ENCODE data around the gene NFIA. TPM values are rescaled to one million over a fixed set of nuclear protein-coding genes. Genes with fewer than 3 reads are reported as not detected.

The NFIA gene
- total RNA-seq, 1 donor from 2014 or later, result 0.20 TPM

DNA sequence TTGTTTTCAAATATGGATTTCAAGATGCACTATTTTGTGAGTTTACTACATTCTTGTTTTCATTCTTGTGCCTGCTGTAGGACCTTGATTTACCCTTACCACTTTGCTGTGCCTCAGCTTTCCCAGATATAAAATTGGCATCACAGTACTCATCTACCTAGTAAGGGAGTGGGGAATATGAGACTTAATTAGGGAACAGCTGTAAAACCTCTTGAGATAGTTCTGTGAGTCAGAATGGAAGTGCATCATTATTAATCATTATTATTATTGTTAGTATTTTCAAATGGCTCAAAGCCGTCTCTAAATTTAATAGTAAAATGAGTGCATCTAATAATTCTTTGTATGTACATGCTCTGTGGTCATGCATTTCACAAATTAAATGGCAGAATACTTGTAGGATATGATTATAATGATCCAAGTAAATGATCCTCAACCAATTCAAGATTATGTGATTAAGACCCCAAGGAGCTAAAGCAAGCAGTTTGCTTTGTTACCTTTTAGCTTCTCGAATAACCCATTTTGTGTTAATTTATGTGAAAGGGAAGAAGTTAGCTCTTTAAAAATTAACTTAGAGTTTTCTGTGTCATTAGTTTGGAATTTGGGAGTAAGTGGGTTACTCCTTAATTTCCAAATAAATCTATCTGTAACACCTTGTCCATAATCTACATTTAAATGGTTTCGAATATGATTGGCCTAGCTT is 155.4 kb downstream of the NFIA start:
- intact Hi-C loops (cut with micrococcal nuclease), result no loop called here

DNA sequence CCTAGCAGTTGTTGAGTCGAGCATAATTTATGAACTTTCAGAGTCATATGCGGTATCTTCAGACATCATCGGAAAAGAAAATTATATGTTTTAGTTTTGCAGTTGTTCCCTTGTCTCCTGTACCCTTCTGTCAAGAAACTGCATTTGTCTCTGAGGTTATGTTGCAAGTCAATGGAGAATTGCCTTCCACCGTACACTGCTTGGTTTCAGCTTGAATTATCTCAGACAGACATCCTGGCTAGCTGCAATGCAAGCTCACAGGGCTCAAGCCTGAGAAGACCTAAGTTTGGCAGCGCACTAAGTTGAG is 156.0 kb downstream of the NFIA start:
- intact Hi-C loops (cut with micrococcal nuclease), result no loop called here

DNA sequence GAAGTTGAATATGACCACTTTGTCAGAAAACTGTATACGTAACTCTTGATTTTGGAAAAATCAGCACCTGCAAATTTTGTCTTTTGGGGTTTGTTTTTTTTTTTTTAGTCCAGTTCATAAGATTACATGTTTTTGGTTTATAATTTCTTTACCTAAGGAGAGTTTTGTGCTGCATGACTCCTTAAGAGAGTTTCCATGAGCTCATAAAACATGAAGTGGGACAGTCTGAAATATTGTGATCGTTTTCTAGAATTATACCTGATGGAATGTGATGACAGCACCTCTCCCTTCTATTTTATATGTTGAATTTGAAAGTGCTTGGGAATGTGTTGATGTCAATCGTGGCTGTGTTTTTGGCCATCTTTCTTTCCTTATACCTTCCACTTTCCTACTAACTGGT is 158.5 kb downstream of the NFIA start:
- intact Hi-C loops (cut with micrococcal nuclease), result no loop called here

DNA sequence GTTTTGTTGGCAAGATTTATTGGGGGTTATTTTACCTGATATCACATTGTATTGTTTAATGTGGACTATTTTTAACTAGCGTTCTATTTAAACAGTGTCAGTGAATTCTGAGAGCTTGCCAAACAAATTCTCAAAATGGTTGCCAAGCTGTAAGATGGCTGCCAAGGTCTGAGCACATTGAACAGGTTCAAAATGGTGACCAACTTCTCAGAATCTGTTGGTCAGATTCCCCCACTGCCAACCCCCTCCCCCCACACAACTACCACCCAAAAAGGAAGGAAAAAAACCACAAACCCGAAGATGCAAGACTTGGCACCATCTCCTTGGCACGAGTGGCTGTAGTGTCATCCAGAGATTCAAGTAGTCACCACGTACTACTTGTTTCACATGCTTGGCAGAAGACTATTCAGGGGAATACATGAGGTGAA is 159.1 kb downstream of the NFIA start:
- intact Hi-C loops (cut with micrococcal nuclease), result no loop called here

DNA sequence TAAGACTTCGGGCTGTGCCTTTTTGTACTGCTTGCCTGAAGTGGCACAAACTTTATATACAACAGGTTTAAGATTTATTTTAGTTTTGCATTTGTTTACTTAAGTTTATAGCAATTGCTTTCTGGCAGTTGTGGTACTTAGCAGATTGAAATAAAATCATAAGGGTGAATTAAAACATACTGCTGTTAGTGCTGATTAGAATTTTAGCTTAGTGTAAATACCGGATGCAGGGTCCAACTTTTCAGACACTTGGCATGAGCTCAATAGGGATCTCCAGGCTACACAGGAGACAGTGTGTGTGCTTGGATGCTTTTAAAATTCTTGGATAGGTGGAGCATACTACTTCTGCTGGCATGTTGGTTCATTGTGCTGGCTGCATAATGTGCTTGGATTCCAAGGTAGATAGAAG is 159.6 kb downstream of the NFIA start:
- intact Hi-C loops (cut with micrococcal nuclease), result no loop called here

DNA sequence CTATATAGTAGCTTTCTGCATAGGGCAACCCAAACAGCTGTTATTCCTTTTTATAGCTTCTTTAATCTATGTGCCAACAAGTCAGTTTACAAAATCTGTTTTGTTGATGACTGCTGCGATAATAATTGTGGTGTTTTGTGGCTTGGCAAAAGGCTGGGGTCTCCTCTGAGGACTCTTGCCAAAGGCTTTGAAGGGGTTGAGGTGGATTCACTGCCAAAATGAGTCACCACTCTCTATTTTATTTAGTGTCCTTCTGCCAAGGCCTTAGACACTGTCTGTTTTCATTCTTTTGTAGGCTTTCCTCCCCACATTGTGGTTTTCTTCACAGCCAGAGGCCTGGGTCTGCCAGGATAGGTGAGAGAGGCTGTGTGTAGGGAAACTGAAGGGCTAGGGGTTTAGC is 161.8 kb downstream of the NFIA start:
- intact Hi-C loops (cut with micrococcal nuclease), result no loop called here

DNA sequence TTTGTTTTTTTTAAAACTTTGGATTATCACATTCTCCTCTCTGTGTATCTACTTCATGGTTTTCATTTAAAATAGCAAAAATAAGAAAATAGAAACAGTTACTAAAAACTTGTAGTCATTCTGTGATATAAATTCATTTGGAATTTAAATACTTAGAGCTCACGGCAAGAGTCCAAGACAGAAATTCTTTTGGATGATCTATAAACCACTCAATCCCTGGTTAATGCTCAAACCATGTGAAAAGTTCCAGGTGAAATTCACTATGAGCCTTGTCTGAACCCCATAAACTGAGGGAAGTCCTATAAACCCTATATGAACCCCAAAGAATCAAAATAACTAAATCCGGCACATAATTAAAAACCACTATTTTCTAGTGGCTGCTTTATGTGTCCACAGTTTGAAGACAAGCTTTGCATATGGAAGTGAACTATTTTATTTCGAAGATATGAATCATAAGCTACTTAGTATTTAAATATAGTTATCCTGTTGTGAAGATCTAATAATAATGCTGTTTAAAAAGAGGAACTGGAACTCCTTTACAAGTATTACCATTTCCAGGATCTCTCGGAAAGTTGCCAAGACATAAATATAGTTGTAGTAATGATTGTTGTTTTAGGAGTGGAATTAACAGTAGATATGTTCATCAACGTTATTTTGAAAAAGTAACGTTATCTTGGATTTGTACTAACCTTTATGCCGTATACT is 163.5 kb downstream of the NFIA start:
- intact Hi-C loops (cut with micrococcal nuclease), result no loop called here

DNA sequence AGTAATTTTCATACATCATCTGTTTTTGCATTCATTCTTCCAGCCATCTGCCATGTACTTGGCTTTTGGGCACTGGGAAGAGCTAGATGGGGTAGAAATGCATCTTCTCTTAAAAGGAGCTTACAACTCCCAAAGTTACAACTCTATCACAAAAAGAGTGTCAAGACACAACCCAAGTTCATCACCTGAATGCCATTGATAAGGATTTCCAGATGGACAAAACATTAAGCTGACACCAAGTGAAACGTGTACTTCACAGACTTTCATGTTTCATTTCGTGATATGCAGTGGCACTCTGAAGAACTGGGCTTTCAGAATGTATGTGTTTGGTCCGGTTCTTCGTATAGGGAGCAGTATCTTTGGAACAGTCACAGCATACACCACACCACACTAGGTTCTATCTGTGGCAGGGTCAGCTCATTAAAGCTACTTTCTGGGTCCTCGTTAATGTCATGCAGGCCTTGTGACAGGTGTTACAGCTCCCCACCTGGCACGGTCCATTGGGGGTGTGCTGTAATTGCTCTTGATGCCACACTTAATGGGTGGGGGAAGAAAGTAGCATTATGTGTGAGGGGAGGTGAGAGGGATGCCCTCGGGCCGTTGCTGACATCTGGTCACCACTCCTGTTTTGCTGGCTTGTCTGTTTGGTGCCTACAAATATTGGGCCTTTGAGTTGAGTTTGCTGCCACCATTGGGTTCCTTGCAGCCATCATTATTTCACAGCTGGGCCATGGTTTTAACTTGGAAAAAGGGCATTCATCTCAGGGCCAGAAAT is 164.9 kb downstream of the NFIA start:
- intact Hi-C loops (cut with micrococcal nuclease), result no loop called here

DNA sequence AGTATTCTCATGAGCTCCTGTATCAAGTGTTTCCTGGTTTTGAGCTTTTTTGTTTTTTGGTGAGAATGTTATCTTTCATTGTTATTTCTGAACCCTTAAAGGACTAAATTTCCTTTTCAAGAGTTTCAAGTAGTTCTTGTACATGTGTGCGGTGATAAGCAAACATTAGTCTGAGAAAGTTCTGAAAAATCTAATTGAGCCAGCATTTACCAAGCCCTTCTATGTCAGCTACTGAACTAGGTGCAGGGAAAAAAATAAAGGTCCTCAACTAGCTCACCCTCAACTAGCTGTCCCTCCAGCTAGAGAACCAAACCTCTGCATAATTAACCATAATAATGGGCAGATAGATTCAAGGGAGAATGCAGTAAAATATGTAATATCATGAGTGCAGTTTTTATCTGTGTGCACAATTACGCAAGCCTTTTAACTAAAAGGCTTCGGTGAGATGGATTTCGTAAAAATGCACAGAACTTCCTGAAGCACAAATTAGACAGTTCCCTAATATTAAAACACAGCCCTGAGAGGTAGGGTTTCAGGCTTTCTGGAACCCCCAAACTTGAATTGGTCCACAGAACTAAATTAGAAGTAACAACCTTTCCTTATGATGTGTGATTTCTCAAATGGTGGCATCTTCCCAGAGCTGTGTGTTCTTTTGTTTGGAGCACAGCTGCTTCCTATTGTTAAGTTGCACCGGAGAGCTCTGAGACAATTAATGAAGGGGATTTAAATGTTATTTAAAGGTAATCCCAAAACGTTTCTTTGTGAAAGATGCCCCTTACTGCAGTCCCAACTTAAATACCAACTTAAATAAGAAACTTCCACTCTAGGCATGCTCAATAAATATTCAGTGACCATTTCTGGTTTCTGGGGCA is 165.8 kb downstream of the NFIA start:
- intact Hi-C loops (cut with micrococcal nuclease), result no loop called here

DNA sequence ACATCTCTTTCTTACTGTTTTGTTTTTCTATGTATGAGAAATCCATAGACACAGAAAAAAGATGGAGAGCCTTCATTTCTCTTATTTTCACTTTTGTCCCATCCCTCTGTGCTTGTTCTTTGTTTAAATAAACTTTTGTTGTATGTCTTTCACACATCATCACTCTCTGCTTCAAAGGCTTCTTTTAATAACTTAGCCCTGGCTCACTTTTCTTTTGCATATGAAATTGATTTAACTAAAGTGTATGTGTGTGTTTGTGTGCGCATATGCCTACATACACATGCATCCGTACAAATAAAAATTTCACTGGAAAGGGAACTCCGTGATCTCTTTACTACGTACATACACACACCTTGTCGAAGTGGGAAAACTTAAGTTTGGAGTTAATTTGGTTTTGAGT is 168.6 kb downstream of the NFIA start:
- intact Hi-C loops (cut with micrococcal nuclease), result no loop called here

DNA sequence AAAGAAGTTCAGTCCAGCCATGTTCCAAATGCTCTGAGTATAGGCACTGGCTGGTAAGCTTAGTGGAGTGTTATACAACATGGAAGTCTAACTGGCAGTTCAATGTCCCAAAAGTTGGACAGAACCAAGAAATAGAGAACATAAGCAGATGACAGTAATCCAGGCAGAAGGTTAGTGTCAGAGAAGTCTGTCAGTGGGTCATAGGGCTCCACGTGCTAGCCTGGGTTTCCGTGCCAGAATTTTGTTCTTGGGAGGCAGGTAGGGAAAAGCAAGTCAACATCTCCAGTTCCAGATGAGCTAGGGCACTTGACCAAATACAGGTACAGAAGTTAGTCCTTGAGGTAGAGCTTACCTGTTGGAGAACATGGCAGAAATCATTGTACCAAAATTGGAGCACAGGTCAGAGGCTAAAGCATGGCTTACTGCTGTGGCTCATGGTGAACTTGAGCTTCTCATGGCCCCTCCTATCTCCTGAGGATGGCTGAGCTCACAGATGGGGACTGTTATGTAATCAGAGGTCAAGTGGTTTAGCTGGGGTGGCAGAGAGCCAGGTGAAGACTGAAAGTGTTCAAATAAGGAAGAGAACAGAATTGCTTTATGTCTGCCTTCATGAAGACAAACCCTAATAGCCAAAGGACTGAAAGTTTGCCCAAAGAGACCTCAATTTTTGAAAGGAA is 170.8 kb downstream of the NFIA start:
- intact Hi-C loops (cut with micrococcal nuclease), result no loop called here

DNA sequence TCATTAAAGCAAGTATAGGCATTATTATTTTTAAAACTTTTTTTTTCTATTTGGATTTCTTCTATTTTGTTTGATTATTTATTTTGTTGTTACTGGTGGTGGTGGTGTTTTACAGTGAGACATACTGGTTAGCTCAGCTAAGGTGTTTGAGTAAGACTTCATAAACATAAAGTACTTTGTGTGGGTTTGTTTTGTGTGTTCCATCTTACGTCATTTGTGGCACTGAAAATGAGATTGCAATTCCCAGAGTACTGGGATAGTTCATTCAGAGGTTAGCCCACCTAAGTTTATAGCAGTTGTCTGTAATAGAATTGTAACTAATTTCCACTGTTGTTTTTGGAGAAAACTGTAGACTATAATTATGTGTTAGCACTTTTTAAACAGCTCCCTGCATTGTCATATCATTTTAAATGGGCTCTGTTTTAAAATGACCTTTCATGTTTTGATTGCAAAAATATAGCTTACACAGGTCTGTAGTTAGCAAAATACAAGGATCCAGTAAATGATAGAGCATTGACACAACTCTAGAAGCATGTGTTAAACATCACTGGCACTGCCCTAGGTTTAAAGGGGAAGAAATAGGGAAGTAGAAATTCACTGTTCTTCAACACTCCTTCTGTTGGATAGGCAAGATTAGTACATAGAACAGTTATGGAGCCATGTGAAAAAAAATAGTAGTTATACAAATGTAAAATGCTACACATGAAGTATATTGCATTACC is 171.7 kb downstream of the NFIA start:
- intact Hi-C loops (cut with micrococcal nuclease), result no loop called here

DNA sequence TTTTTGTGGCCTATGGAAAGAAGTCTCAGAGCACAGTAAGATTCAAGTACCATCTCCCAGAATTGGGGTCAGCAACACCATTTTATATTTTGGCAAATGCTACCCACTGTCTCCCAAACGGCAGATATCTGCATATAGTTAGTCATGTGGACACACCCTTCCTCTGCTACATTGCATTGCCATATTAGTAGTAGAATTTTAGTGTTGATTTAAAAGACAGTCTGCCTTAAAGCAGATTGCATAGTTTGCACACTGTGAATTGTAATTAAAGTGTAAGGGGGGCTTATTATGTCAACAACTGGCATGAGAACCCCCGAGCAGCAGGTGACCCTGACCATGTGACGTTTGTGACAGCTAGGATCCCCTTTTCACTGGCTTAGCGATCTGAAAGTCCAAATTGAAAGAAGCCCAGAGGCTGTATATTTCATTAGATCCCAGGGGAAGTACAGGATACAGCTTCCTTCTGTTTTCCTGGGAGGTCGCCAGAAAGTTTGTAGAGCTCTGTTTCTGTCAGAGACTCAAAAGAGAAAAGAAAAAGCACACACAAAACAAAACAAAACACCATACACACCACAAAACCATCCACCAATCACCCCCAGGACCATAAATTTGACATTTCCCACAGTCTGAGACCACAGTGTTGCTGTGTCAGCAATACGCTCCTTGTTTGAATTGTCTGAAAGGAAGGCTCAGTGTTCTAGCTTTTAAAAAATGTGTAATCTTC is 172.4 kb downstream of the NFIA start:
- intact Hi-C loops (cut with micrococcal nuclease), result no loop called here

DNA sequence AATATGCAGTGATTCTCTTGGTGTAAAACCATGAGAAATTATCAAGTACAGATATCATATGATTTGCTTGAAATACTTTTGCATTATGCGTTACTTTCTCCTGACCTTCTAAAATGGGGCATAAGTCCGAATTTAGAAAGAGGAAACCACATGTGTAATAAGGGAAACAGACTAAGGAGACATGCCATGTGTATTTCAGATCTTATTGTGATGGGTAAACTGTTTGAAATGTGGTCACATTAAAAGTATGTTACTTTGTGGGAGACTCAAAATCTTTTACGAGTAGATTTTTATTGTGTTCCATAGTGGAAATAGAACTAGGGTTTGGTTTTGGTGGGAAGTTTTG is 173.0 kb downstream of the NFIA start:
- intact Hi-C loops (cut with micrococcal nuclease), result no loop called here

DNA sequence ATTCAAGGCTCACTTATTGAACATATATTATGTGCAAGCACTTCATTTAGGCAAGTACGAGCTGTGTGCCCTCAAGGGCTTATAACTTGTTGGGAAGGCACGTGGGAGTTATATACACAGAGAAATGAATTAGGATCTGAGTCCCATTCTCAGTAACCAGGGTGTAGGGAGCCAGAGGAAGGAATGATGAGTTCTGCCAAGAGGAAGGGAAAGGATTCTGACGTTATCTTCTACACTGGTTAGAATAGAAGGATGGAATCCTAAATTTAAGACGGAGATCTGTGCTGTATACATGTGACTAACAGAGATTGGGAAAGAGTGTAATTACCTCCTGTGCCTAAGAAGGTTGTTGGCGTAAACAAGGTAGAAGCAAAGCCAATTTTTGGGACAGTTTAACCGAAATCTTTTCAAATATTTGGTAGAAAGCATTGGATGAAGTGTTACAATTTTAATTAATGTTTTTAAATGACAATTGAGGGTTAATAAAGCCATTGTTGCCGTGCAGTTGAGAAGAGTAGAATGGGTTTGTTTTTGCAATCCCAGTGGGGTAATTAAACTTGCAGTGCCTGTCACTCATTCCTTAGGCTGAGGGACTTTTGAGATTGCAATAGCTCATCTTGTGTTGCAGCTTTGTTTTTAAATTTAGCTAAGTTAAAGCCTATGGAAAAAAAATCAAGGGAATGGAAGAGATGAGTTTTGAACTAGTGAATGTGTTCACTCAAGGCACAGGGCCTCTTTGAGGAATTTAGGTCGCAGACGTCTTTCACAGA is 177.2 kb downstream of the NFIA start:
- intact Hi-C loops (cut with micrococcal nuclease), result no loop called here

DNA sequence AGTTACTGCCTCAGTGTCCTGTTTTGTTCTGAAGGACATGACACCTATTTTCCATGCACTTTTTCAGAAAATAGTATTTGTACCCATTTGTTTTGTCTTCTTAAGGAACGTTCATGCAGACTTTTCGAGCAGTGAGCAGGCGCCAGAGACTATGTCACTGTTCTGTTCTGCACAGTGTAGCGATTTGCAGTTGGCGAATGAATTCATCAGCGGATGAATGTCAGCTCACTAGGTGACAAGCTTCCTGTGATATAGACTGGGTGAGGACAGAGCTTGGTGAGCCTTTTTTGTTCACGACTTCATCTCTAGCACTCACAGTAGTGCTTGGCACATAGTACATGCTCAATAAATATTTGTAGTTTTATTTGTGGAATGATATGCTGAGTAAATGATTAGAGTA is 177.8 kb downstream of the NFIA start:
- intact Hi-C loops (cut with micrococcal nuclease), result no loop called here

DNA sequence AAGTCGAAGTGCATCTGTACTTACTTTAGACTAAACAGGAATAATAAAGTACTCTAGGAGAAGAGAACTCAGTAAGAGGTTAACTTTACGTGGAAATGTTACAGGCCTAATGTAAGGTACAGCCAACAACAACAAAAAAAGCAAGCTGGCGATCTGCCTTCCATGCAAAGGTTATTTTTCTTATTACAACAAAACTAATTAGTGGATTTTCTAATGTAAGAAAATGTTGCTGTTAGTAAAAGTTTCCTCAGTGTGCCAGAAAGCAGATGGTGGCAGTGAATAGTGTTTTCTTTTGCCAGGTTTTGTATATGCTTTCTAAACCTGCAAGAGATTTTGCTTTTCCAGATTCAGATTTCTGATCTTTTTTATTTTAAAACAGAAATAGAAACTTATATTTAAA is 179.2 kb downstream of the NFIA start:
- intact Hi-C loops (cut with micrococcal nuclease), result no loop called here

DNA sequence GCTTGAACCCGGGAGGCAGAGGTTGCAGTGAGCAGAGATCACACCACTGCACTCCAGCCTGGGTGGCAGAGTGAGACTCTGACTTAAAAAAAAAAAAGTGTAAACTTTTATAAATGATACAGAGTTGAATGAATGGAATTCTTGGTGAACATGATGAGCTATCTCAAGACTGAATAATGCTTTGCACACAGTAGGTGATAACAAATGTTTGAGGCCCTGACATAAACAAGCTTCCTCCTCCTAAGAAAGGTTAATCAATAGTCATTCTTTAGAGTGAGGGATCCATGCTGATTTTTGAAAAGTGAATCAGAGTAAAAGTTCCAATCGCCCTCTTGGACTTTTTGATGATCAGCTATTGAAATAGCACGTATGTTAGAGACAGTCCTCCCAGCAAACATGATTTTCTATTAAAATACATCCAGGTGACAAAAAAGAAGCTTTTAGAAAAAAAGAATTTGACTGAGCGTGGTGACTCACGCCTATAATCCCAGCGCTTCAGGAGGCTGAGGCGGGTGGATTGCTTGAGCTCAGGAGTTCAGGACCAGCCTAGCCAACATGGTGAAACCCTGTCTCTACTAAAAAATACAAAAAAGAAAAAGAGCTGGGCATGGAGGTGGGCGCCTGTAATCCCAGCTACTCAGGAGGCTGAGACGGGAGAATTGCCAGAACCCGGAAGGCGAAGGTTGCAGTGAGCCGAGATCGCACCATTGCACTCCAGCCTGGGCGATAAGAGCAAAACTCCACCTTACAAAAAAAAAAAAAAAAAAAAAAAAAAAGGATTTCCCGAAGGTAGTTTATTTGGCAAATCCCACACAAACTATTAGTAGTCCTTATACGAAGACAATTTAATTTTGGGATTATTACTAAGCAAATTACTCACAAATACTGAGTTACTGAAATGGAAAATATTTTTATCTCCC is 181.8 kb downstream of the NFIA start:
- intact Hi-C loops (cut with micrococcal nuclease), result no loop called here
